GM04504 (cell line): ENCODE measurements around the gene PIP4K2C.
"Not testable (repeated sequence)": the region's sequence is repeated elsewhere in the genome, so short reads cannot be mapped to it uniquely, and the experiment has no call there.

ENCODE experiments used
- DNase-seq: peaks from one replicate; pipeline ENCODE4 v3.0.0-alpha.2; 2012; ENCODE audit warnings: low read depth

The PIP4K2C gene

DNA sequence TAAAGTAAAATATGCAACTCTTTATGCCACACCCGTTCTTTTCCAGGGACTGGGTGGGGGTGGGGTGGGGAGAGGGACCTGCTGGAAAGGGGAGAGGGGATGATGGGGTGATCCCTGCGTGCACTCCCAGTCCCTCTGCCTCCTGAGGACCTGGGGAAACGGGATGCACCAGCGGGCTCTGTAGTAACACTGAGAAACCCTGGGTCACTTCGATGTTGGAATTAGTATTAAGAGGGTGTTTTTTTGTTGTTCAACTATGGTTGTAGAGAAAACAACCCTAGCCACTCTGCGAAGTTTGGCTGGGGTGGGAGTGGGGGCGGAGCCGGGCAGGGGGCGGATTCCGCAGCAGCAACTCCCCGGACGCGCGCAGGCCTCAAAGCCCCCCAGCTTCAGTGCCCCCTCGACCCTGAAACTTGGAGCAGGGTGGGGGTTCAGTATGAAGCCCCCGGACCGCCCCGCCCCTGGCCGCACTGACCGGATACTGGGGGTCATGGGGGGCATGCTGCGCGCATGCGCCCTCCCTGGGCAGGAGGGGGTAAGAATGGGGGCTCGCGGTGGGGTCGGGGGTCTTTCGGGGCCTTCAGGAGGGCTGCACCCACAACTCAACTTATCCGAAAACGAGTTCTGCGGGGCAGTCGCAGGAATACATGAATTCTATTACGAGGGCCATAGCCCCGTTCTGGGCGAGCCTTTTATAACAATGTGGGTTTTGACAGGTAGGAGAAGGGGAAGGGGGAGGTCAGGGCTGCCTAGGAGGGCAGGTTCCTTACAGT lies 19.0 kb downstream of the PIP4K2C start:
- DNase-seq, result no peak

DNA sequence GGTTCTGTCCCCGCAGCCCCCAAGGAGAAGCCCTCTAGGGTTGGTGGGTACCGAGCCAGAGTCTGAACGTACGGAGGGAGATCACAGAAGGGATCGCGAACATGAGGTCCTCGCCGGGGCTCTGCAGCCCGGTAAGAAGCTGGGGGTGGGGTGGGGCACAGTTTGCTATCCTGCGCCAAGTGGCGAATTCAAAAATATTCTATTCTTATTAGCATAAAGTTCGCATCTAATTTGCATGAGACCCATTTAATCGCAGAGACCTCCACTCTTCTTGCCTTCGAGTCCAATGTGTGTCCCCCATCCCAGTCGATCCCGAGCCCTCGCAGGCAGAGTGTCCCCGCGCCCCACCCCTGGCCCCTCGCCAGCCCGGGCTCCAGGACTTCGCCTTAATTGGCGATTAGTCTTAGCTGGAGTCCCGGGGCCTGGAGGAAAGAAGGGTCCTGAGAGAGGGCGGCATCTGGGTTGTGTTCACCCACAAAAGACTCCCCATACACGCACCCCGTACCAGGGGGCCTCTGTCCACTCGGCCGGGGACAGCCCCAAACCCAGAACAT lies 19.6 kb downstream of the PIP4K2C start:
- no peak for DNase-seq

DNA sequence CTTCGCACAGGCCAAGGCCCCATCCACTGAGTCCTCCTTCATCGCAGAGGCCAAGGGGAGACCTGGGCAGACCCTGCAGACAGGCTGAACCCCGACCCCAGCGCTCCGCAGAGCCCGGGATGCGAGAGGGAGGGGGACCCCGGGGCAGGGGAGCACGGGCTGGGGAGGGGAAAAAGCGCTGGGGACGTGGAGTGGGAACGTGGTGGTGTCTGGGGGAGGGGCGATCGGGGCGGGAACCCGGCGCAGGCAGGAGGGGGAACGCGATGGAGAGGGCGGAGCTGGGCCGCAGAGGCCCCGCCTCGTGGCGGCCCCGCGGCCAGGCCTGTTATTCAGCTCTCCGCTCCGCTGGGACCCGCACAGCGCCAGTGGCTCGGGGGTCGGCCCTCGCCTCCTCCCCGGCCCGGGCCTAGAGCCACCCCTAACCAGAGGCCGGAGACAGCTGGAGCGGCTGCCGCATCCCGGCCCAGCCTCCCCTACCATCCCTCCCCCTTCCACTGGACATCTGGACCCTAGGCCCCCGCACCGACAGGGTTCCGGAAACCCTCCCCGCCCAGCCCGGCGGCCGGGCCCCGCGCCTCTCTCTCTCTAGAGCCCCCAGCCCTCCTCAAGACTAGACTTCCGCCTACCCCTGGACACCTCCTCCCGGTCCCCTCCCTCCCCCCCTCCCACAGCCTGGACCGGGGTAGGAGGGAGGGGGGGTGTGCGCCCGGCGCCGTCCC lies 20.3 kb downstream of the PIP4K2C start, which contains the start of gene ARHGEF25:
TSS of gene ARHGEF25 (plus strand) at position 328 of the 719 bp plus-strand sequence. CDS start 460 bp downstream, outside the sequence.
- no peak for DNase-seq

DNA sequence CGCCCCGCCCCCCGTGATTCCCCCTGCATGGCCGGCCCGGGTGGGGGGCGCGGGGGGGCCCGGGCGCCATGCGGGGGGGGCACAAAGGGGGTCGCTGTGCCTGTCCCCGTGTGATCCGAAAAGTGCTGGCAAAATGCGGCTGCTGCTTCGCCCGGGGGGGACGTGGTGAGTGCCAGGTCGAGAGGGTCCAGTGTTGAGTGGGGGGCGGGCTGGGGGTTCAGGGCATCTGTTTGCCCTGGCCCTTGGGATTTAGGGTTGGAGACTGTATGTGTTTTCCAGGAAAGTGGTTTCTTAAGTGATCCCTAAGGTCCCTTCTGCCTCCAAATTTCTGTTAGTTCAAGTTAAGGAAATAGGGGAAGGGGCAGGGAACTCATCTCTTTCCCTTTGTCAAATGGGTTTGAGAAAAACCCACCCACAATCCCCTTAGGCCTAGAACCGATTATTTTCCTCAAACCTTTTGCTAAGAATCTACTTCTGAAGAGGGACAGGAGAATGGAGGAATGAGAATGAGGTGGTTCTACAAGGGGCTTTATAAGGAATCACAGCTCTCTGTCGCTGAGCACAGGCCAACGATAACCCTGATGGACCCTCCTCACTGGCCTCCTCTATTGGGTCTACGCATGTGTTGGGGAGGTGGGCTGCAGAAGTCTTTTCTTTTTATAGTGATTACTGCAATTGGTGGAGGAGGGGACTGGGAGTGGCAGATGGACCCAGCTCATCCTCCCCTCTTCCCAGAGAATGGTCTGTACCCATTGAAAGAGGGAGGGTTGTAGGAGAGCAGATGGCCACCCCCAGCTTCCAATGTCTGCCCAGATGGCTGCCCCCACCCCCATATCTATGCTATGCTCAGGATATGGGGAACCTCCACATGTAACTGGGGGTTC lies 21.1 kb downstream of the PIP4K2C start:
- no peak for DNase-seq

DNA sequence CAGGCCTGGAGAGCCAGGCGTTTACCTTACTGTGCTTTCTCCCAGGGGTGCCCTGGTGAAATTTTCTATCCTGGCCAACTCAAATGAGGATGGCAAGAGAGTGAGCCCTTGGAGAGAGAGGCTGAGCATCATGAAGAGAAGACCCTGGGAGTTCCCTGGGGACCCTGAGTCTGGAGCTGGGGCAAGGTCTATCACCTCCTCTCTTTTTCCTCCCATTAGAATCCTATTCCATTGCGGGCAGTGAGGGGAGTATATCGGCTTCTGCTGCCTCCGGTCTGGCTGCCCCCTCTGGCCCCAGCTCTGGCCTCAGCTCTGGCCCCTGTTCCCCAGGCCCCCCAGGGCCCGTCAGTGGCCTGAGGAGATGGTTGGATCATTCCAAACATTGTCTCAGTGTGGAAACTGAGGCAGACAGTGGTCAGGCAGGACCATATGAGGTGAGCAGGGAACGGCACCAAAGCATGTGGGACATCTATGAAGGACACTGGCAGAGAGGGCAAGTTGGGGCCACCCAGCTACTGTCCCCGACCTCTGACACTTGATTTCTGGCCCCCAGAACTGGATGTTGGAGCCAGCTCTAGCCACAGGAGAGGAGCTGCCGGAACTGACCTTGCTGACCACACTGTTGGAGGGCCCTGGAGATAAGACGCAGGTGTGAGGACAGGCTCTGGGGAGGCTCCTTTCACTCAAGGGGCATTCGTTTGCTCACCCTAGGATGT lies 21.9 kb downstream of the PIP4K2C start:
- DNase-seq, result no peak

DNA sequence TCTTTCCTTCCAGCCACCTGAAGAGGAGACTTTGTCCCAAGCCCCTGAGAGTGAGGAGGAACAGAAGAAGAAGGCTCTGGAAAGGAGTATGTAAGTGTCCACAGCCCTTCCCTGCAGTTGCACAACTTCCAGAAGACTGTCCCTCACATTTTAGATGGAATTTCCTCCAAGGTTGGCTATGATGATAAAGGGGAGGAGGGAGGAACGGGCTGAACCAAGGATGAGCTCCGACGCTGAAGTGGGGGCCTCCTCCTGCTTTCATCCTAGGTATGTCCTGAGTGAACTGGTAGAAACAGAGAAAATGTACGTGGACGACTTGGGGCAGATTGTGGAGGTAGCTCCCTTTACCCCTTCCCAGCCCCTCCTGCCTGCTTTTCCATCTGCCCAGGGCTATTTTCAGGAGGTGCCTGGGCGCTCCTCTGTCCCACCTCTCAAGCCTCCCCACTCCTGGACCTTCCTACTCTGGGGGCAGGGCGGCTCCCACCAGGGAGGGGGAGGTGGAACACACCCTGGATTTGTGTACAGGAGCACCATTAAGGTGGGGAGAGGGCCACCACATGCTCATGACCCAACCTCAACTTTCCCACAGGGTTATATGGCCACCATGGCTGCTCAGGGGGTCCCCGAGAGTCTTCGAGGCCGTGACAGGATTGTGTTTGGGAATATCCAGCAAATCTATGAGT lies 22.6 kb downstream of the PIP4K2C start:
- no peak for DNase-seq

DNA sequence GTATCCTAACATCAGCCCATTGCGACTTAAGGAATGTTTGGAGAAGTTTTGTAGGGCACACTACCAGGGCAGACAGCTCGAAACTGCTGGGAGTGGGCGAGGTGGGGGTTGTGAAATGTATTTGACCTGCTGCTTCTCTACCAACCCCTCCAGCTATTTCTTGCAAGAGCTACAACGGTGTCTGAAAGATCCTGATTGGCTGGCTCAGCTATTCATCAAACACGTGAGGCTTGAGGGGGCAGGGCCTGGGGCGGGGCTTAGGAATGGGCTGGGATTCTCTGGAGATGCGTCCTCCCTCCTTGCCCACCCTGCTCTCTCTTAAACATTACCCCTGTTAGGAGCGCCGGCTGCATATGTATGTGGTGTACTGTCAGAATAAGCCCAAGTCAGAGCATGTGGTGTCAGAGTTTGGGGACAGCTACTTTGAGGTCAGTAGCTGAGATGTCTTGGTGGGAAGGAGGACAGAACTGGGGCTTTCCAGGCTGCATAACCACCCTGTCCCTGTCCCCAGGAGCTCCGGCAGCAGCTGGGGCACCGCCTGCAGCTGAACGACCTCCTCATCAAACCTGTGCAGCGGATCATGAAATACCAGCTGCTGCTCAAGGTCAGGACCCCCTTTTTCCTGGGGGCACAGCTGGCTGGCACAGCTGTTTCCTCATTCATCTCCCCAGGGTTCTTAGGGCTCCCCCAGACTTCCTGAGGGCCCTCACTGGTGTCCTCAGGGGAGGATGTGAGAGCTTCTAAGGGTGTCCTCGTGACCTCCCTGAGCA lies 23.4 kb downstream of the PIP4K2C start:
- DNase-seq, result no peak

DNA sequence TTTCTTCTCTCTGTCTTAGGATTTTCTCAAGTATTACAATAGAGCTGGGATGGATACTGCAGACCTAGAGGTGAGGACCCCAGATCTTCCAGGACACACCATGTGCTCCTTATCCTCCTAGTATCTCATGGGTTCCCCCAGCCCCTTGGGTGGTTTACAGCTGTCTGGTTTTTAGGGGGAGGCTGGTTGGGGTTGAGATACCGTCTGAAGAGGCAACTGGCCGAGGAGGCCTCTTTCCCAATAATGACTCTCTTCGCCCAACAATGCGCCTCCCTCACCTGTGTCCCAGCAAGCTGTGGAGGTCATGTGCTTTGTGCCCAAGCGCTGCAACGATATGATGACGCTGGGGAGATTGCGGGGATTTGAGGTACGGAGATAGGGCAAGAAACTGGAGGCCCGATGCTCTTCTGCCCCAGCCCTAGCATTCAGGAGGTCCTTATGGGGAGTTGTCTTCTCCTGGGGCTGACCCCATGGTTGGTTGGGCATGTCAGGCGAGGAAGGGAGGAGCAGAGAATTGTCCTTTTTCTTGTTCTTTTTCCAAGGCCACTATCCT lies 24.0 kb downstream of the PIP4K2C start:
- no peak for DNase-seq

DNA sequence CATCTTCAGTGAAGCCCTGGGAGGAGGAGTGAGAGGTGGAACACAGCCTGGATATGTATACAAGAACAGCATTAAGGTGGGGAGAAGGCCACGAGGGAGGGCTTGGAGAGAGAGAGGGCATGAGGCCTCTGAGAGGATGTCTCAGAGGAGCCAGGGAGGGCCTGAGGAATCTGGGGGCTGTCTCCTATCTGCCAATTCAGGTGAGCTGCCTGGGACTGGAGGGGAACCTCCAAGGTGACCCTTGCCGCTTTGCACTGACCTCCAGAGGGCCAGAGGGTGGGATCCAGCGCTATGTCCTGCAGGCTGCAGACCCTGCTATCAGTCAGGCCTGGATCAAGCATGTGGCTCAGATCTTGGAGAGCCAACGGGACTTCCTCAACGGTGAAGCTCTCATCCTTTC lies 24.6 kb downstream of the PIP4K2C start:
- no peak for DNase-seq

DNA sequence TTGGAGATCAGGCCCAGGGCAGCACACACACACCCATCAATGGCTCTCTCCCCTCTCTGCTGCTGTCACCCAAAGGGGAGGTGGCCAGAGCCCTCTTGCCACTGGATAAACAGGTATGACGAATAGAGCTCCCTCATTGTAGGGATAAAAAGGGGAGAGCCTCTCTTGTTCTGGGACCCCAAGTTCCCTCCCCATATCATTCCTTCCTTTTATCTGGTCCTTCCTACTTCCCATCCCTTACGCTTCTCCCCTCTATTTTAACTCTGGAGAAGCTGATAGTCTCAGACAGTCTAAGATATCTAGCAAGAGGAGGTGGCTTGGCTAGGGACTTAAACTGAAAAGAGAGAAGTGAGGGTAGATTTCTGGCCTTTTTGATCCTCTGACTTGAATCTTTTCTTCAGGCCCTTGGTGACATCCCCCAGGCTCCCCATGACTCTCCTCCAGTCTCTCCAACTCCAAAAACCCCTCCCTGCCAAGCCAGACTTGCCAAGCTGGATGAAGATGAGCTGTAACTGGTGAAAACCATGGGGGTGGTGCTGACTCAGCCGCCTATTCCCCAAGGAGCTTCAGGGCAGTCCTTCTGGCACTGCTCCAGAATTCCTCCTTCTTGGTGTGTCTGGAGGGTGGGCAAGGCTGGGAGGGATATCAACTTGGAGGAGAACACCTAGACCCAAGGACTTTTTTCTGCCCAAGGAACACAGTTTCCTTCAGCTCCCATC lies 25.6 kb downstream of the PIP4K2C start:
- no peak for DNase-seq

DNA sequence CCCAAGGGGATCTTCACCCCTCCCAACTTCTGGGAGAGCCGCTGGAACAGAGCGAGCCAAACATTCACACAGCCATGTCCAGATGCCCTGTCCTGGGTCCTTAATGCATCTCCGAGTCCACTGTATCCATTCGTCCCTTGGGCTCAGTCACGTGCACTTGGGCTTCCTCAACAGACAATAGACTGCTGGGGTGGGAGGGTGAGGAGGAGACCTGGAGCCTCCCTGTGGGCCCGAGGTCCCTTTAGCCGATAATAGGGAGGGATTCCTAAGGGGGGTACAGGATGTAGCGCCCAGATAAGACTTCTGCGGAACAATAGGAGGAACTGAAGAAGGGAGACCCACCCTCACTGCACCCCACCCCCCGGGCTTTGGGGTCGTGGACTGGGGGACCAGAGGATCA lies 26.9 kb downstream of the PIP4K2C start:
- no peak for DNase-seq

DNA sequence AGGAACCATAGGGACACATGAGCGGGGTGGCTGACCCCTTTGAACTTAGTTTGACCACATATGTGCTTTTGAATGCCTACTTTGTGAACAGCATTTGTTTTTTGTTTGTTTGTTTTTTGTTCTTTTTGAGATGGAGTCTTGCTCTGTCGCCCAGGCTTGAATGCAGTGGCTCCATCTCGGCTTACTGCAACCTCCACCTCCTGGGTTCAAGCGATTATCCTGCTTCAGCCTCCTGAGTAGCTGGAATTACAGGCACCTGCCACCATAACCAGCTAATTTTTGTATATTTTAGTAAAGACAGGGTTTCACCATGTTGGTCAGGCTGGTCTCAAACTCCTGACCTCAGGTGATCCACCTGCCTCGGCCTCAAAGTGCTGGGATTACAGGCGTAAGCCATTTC lies 27.4 kb downstream of the PIP4K2C start:
- not testable (repeated sequence) for DNase-seq

DNA sequence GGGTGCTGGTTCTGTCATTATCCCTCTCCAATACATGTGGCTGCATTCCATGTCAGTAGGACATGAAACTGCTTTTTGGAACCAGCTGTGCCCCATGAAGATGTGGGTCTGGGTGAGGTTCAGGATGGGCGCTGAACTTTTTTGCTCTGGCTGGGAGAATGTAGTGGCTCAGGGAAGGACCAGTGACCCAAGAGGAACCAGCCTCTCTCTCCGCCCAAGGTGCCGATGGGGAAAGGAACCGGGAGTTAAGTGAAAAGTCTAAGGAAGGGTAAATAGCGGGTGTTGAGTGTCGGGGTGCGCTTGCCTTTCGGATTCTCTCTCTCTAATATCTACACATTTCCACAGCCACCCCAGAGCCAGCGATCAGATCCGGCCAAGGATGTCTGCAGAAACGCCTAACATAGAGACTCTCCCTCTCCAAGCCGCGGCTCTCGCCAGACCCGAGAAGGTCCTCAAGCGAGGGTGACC lies 28.0 kb downstream of the PIP4K2C start:
- no peak for DNase-seq

DNA sequence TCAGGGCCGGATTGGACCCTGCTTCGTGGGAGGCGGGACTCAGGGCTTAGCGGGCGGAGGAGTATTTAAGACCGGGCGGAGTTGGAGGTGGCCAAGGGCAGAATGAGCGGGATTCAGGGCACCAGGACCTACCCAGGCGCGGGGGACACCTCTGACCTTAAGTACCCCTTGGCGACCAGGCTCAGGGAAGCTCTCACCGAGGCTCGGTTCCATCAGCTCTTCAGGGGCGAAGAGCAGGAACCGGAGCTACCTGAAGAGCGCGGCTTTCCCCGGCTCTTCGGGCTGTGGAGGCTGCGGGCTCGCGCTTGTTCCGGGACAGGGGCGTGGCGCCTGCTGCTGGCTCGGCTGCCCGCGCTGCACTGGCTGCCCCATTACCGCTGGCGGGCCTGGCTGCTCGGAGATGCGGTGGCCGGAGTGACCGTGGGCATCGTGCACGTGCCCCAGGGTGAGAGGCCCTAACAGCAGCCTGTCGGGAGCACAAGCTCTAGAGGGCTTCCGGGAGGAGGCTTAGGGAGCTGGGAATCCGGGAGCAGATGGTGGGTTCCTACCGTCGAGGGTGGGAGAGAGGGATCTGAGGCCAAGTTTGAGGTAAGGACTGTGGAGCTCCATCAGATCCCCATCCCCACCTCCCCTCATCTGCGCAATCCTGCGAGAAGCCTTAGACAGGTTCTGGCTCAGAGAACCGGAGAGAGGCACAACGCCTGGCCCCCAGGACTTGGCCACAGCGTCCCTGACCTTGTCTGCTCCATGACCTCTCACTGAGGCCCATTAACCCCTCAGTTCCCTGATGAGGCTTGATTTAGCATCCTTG lies 28.6 kb downstream of the PIP4K2C start:
- DNase-seq, result no peak

DNA sequence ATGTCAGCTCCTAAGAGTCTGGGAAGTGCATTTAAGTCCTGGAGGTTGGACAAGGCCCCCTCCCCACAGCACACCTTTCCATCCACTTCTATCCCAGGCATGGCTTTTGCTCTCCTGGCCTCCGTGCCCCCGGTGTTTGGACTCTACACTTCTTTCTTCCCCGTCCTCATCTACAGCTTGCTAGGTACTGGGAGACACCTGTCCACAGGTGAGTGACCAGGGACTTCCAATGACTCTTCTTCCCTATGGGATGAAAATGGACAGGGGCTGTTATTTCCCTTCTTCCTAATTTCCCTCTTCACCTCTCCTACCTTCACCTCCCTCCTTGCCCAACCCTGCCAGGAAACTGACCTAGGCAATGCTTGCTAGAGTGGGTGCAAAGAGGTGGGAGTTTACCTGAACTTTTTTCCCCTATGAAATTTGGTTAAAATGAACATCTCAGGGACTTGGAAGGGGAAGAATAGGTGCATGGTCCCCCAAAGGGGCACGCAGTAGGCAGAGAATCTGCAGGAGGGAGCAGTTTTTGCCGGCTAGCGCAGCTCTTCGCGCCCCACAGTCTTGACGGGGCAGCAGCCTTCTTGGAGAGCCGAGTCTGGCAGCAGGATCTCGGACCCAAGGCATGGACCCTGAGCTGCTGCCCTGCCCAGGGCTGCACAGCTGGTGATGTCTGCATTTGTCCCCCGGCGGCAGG lies 29.4 kb downstream of the PIP4K2C start:
- DNase-seq, result no peak

DNA sequence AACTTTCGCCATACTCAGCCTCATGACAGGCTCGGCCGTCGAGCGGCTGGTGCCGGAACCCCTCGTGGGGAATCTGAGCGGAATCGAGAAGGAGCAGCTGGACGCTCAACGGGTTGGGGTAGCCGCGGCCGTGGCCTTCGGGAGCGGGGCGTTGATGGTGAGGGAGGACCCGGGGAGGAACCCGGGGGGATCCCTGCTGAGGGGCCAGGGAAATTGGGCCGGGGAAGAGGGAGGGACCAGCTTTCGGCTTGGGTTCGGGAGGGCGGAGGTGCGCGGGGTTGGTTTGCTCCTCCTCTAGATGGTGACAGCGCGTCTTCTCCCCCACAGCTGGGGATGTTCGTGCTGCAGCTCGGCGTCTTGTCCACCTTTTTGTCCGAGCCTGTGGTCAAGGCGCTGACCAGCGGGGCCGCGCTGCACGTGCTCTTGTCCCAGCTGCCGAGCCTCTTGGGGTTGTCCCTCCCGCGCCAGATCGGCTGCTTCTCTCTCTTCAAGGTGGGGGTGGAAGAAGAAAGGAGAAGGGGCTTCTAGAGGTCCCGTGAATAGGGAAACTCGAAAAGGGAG lies 30.0 kb downstream of the PIP4K2C start:
- DNase-seq, result no peak
